ENCODE measurements around the gene PML.

- TF ChIP-seq CTCF (IDR thresholded peaks at IDR 0.05; ENCODE audit: low read length) (peak; percentile 83), EZH2 (optimal IDR thresholded peaks at IDR 0.05; ENCODE audit: low read depth, low read length) (no peak), EZH2phosphoT487 (IDR thresholded peaks at IDR 0.05; ENCODE audit: low read length) (no peak)
These were observed 43.5 kb upstream of the PML start for GRCh38 chr15:73950831-73951561.
